Spleen (tissue), 7 donors: ENCODE measurements around the gene JMY.

Experiments used
- CTCF ChIP-seq, 11 experiments: fragments of 200-600 bp in 7 of 11; fragments of 450-650 bp in 4 of 11; sonication (generic) in 4 of 11; IDR thresholded peaks in 8 of 11; conservative IDR thresholded peaks in 3 of 11; 1 replicate in 7 of 11; 2 replicates in 4 of 11; pipeline versions ENCODE4 v1.4.0 to v1.8.0; 2016 to 2021; ENCODE audit warnings: antibody characterized with exemption in 11 of 11, inconsistent platforms in 4 of 11, mild to moderate bottlenecking in 1 of 11
- POLR2A ChIP-seq, 3 donors: fragments of 450-650 bp; IDR thresholded peaks; one replicate each; pipeline ENCODE4 v1.5.1; 2017; ENCODE audit warnings: antibody characterized with exemption in 3 of 3, mild to moderate bottlenecking in 1 of 3
- donor health status: DM: no; HTN: no; CAD: no; lungs with moderate emphysema.
- donor health status: DM: no; HTN: no; CAD: no.
- donor health status: DM: no; HTN: no; CAD: no.

GRCh38 chr5:79236362-79236969, 535 bp downstream of the JMY start:
- TF ChIP-seq CTCF (IDR thresholded peaks at IDR 0.05 in 8 of 11, conservative IDR thresholded peaks at IDR 0.05 in 3 of 11) (peak in 1 of 11 experiments; percentile 2), POLR2A (IDR thresholded peaks at IDR 0.05) (no peak)
